ENCODE results near the gene ADNP. TPM values are rescaled to one million over a fixed set of nuclear protein-coding genes. Genes with fewer than 3 reads are reported as not detected.

The ADNP gene
- total RNA-seq: 15.8 and 21.7 TPM in 2 replicates

DNA sequence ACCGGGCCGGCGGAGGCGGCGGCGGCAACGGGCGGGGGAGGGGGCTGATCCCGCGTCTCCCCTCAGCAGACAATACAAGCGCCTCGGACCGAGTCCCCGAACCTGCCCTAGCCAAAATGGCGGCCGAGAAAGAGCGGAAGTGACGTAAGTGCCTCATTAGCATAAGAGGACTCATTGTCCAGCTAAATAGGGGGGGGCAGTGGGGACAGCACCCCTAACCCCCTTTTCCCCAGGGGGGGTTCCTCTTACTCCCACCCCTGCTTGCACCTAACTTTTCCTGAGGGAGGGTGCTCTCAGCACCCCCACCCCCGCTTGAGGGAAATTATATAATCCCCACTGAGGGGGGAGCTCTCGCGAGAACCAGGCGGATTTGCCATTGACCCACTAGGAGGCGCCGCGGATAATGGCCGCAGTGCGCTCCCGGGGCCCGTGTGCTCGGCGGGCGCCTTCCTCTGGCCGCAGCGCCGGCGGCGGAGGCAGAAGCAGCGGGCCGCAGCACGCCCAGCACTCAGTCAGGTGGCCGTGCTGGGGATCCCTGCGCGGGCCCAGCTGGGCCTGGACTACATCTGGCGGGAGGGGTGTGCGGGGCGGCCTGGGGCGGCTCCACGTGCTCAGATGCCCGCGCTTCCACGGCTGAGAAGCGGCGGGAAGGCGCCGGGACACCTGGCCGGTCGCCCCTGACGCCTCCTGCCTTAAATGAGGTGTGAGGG is at the start of gene ADNP:
ADNP (minus strand) TSS at position 132 of the 710 bp plus-strand sequence. CDS start 27,441 bp downstream, outside the sequence.

DNA sequence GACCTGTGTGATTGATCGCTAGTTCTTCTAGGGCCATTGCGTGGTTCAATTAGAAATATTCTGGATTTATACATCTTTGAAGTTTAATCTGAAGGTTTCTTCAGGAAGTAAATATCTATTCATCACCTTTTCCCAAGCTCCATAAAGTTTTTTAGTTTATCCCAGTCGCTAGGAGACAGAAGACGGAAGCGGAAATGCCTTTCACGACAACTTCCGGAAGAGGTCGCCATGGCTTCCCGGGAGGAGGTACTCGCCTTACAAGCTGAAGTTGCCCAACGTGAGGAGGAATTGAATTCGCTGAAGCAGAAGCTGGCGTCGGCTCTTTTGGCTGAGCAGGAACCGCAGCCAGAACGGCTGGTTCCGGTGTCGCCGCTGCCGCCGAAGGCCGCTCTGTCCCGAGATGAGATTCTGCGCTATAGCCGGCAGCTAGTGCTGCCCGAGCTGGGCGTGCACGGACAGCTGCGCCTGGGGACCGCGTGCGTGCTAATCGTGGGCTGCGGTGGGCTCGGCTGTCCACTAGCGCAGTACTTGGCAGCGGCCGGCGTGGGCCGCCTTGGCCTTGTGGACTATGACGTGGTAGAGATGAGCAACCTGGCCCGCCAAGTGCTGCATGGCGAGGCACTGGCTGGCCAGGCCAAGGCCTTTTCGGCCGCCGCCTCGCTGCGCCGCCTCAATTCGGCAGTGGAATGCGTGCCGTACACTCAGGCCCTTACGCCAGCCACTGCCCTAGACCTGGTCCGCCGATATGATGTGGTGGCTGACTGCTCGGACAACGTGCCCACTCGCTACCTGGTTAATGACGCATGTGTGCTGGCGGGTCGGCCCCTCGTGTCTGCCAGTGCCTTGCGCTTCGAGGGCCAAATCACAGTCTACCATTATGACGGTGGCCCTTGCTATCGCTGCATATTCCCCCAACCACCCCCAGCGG is 27.6 kb upstream of the ADNP start, which contains the start of gene MOCS3:
MOCS3 (plus strand) TSS at position 204 of the 928 bp plus-strand sequence; CDS start at position 229, 25 bp downstream.

DNA sequence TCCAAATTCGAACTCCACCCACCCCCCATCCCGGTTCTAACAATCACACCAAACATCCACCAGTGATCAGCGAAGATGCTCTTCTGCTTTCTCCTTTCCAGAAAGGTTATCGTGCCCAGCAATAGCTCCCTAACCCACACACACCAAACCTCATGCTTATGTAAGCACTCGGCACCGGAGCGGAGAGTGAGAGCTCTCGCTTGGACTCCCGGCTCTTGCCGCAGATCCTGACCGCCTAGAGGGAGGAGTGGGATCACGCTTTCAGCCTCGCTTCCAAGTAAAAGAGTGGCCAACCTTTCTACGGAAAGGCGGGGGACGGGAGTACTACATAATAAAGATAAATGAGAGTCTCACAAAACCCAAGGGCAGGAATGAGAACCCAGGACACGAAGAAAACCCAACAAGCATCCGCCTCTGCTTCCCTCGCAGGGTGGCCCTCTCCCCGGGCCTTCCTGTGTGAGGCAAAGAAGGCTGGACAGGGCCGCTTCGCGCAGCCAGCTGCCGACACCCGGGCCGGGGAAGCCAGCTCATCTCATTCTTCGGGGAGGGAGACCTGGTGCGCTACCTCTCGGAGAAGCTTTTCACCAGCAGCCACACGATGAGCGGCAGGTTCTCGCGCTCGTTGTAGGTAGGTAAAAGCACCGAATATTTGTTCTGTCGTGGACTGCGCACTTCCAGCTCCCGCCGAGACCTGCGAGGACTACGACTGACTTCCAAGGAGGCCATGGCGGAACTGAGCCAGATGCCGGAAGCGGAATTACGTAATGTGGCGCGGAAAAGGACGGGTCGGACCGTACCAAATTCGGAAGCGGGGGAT is 26.8 kb upstream of the ADNP start, which contains the start of gene DPM1:
DPM1 (minus strand) TSS at position 735 of the 817 bp plus-strand sequence; CDS start at position 726, 9 bp downstream.

Other genes with a start within 250 kb of the ADNP start
- gene RIPOR3, start 239.9 kb downstream of the ADNP start, total RNA-seq: 0.04 TPM in 1 of 2 replicates, not detected in the other
- gene PARD6B, start 199.9 kb downstream of the ADNP start, total RNA-seq: 1.2 and 1.6 TPM in 2 replicates
- gene BCAS4, start 136.4 kb downstream of the ADNP start, total RNA-seq: 12.5 and 16.8 TPM in 2 replicates
- gene DPM1, start 27.1 kb upstream of the ADNP start, total RNA-seq: 50.2 and 100 TPM in 2 replicates
- gene MOCS3, start 27.4 kb upstream of the ADNP start, total RNA-seq: 6.1 TPM in 2 replicates
- 39.8 and 60.2 TPM in 2 replicates for gene KCNG1, start 91.7 kb upstream of the ADNP start, total RNA-seq